CD4-positive, alpha-beta T cell (primary cell): Measurements from ENCODE around the gene LRRK2. TPM values are rescaled to one million over a fixed set of nuclear protein-coding genes. Genes with fewer than 3 reads are reported as not detected.

ENCODE experiments used
- ATAC-seq: fragments of 200-7000 bp; cut with Tn5 transposase; one replicate; pipeline ENCODE4 v1.10.0; 2022; ENCODE audit warnings: mild to moderate bottlenecking; ENCODE audit not compliant: poor library complexity
- CTCF ChIA-PET: fragments of 350-600 bp; sonication (Branson Sonifier 250); formaldehyde crosslinking; loops from one replicate; lab custom pipeline; 2021; ENCODE audit warnings: antibody characterized with exemption, inconsistent platforms; lab: Charles Lee
- POLR2A ChIA-PET: fragments of 350-600 bp; sonication (Branson Sonifier 250); formaldehyde crosslinking; loops from one replicate; lab custom pipeline; 2021; ENCODE audit warnings: antibody characterized with exemption, inconsistent platforms; lab: Charles Lee
- DNase-seq, 14 experiments: peaks; one replicate each; pipeline ENCODE4 v3.0.0-alpha.2; 2013 to 2020; ENCODE audit warnings: mixed read lengths in 2 of 14
- H3K27ac ChIP-seq, 2 donors: one replicate each; pipeline versions ENCODE4 v1.5.1 to v1.7.0; 2013; ENCODE audit warnings: low read length in 2 of 2, low read depth in 1 of 2, mild to moderate bottlenecking in 1 of 2
- H3K27me3 ChIP-seq, 2 experiments: 1 replicate in 1 of 2; 2 replicates in 1 of 2; pipeline versions ENCODE4 v1.6.1 to v1.7.0; 2013; ENCODE audit warnings: low read length in 2 of 2, control low read depth in 1 of 2, mild to moderate bottlenecking in 1 of 2, moderate library complexity in 1 of 2; ENCODE audit not compliant: insufficient read depth in 2 of 2, control insufficient read depth in 1 of 2
- H3K36me3 ChIP-seq: one replicate; pipeline ENCODE4 v1.6.1; 2013; ENCODE audit warnings: low read length, control low read depth; ENCODE audit not compliant: insufficient read depth
- H3K4me1 ChIP-seq: one replicate; pipeline ENCODE4 v1.6.1; 2013; ENCODE audit warnings: low read length, control low read depth; ENCODE audit not compliant: insufficient read depth
- H3K4me3 ChIP-seq: one replicate; pipeline ENCODE4 v1.5.1; 2013; ENCODE audit warnings: mild to moderate bottlenecking, low read length, moderate library complexity
- H3K9me3 ChIP-seq, 2 experiments: 1 replicate in 1 of 2; 2 replicates in 1 of 2; pipeline versions ENCODE4 v1.6.1 to v1.7.0; 2013; ENCODE audit warnings: low read length in 2 of 2, mild to moderate bottlenecking in 2 of 2, control low read depth in 1 of 2, moderate library complexity in 1 of 2; ENCODE audit not compliant: control insufficient read depth in 1 of 2, insufficient read depth in 1 of 2
- H3K27ac Mint-ChIP-seq: one replicate; pipeline ENCODE4 v1.8.0; 2020; ENCODE audit warnings: mixed read lengths
- H3K27me3 Mint-ChIP-seq: one replicate; pipeline ENCODE4 v1.8.0; 2021; ENCODE audit warnings: mixed read lengths
- H3K36me3 Mint-ChIP-seq: one replicate; pipeline ENCODE4 v1.8.0; 2021; ENCODE audit warnings: low read depth, mixed read lengths
- H3K4me1 Mint-ChIP-seq: one replicate; pipeline ENCODE4 v1.8.0; 2021; ENCODE audit warnings: low read depth, mixed read lengths
- H3K4me3 Mint-ChIP-seq: one replicate; pipeline ENCODE4 v1.8.0; 2020; ENCODE audit warnings: mild to moderate bottlenecking, mixed read lengths
- H3K9me3 Mint-ChIP-seq: one replicate; pipeline ENCODE4 v1.8.0; 2020; ENCODE audit warnings: mixed read lengths
- CTCF ChIP-seq: fragments of 200-600 bp; IDR thresholded peaks from one replicate; pipeline ENCODE4 v1.8.0; 2022; ENCODE audit warnings: antibody characterized with exemption, mild to moderate bottlenecking
- intact Hi-C, 2 experiments: fragments of 100-400 bp; cut with DNase I in 1 of 2; cut with micrococcal nuclease in 1 of 2; formaldehyde crosslinking; loops; one replicate each; pipeline versions ENCODE4 v1.15.1 to v1.9.0; 2023 to 2025; cut with DNase I, micrococcal nuclease
- total RNA-seq, 174 experiments: library from RNA in 2 of 174; stranded (reverse) in 2 of 174; gene quantifications; one replicate each; pipeline ENCODE4 v1.2.3 and lab custom pipeline; 2021 to 2026

The LRRK2 gene
- total RNA-seq, 2 experiments from 2014 or later, result 0.42 to 0.60 TPM

- Histone ChIP-seq H3K36me3 (no peaks in the 10 kb centered on the region), H3K4me3 (no peak overlapping the region), H3K27me3 (no peaks in the 10 kb centered on the region), H3K9me3 (no peaks in the 10 kb centered on the region), H3K4me1 (no peaks in the 10 kb centered on the region), H3K27ac (no peak overlapping the region)
- Mint-ChIP-seq H3K27me3 (no peaks in the 10 kb centered on the region), H3K36me3 (no peaks in the 10 kb centered on the region), H3K27ac (no peak overlapping the region), H3K4me3 (no peak overlapping the region), H3K4me1 (no peaks in the 10 kb centered on the region), H3K9me3 (peaks cover 1% of the 10 kb centered on the region)
- POLR2A ChIA-PET, result no interaction called here
- ATAC-seq (no peak), DNase-seq (no peak)
- no peak for TF ChIP-seq CTCF
- CTCF ChIA-PET, result no interaction called here
- intact Hi-C loops, result no loop called here
Observed at GRCh38 chr12:40335991-40336390, 111.2 kb downstream of the LRRK2 start.

GRCh38 chr12:40336573-40337199 is 111.9 kb downstream of the LRRK2 start:
- H3K9me3 Mint-ChIP-seq, result no peaks in the 10 kb centered on the region
- Histone ChIP-seq H3K36me3 (no peaks in the 10 kb centered on the region), H3K27me3 (no peaks in the 10 kb centered on the region), H3K4me3 (no peak overlapping the region), H3K4me1 (no peaks in the 10 kb centered on the region), H3K9me3 (no peaks in the 10 kb centered on the region), H3K27ac (no peak overlapping the region)
- no peaks in the 10 kb centered on the region for H3K4me1 Mint-ChIP-seq
- no peak for TF ChIP-seq CTCF
- H3K27me3 Mint-ChIP-seq, result no peaks in the 10 kb centered on the region
- DNase-seq (no peak), ATAC-seq (no peak)
- ChIA-PET POLR2A (no interaction called here), CTCF (no interaction called here)
- intact Hi-C loops, result no loop called here
- no peak overlapping the region for H3K27ac Mint-ChIP-seq
- no peak overlapping the region for H3K4me3 Mint-ChIP-seq
- H3K36me3 Mint-ChIP-seq, result no peaks in the 10 kb centered on the region

- TF ChIP-seq CTCF, result no peak
- no peaks in the 10 kb centered on the region for H3K4me1 Mint-ChIP-seq
- CTCF ChIA-PET, result interaction anchor here (1.4 kb wide), 1 partner anchor 10 kb away, joined by 6 read pairs; no protein-coding TSS in a partner anchor
Observed at GRCh38 chr12:40338071-40338470, 113.3 kb downstream of the LRRK2 start.

More at GRCh38 chr12:40338071-40338470, 113.3 kb downstream of the LRRK2 start:
- Mint-ChIP-seq H3K4me3 (no peak overlapping the region), H3K27ac (no peak overlapping the region), H3K36me3 (no peaks in the 10 kb centered on the region), H3K27me3 (no peaks in the 10 kb centered on the region), H3K9me3 (no peaks in the 10 kb centered on the region)
- no peaks in the 10 kb centered on the region for H3K9me3 ChIP-seq
- H3K4me3 ChIP-seq, result no peak overlapping the region
- H3K27ac ChIP-seq, result no peak overlapping the region
- no peaks in the 10 kb centered on the region for H3K4me1 ChIP-seq
- POLR2A ChIA-PET, result no interaction called here
- H3K36me3 ChIP-seq, result no peaks in the 10 kb centered on the region
- DNase-seq (no peak), ATAC-seq (no peak)
- intact Hi-C loops, result no loop called here
- no peaks in the 10 kb centered on the region for H3K27me3 ChIP-seq
